DND-41 (cell line): ENCODE results near the gene CNOT10.

ENCODE experiments used
- ATAC-seq: fragments of 200-7000 bp; cut with Tn5 transposase; 3 replicates; pipeline ENCODE4 v1.9.1; 2021; ENCODE audit warnings: low read depth; ENCODE audit not compliant: insufficient read depth
- DNase-seq: peaks from one replicate; pipeline ENCODE4 v3.0.0-alpha.2; 2020
- H2AFZ ChIP-seq: 2 replicates; pipeline ENCODE4 v1.6.0; 2012; ENCODE audit warnings: low read depth, low read length
- H3K27ac ChIP-seq: 2 replicates; pipeline ENCODE4 v1.5.1; 2012; ENCODE audit warnings: low read length, inconsistent platforms
- H3K27me3 ChIP-seq: fragments of 200-600 bp; sonication (generic); 2 replicates; pipeline ENCODE4 v1.6.0; 2012; ENCODE audit warnings: low read length, mild to moderate bottlenecking, inconsistent platforms; ENCODE audit not compliant: insufficient read depth, poor library complexity
- H3K36me3 ChIP-seq: 2 replicates; pipeline ENCODE4 v1.5.1; 2012; ENCODE audit warnings: low read length, inconsistent platforms; ENCODE audit not compliant: insufficient read depth
- H3K4me1 ChIP-seq: 2 replicates; pipeline ENCODE4 v1.5.1; 2012; ENCODE audit warnings: mild to moderate bottlenecking, low read length; ENCODE audit not compliant: insufficient read depth
- H3K4me2 ChIP-seq: 2 replicates; pipeline ENCODE4 v1.6.0; 2012; ENCODE audit warnings: mild to moderate bottlenecking, moderate library complexity, low read length, inconsistent platforms; ENCODE audit not compliant: insufficient read depth
- H3K4me3 ChIP-seq, 2 experiments: fragments of 200-600 bp in 1 of 2; shearing (Covaris generic) in 1 of 2; 2 replicates each; pipeline ENCODE4 v1.5.1; 2012 to 2016; ENCODE audit warnings: inconsistent platforms in 2 of 2, low read length in 2 of 2, mild to moderate bottlenecking in 2 of 2, low read depth in 1 of 2, moderate library complexity in 1 of 2
- H3K79me2 ChIP-seq: 2 replicates; pipeline ENCODE4 v1.6.0; 2012; ENCODE audit warnings: low read length, inconsistent platforms; ENCODE audit not compliant: insufficient read depth
- H3K9ac ChIP-seq: 2 replicates; pipeline ENCODE4 v1.6.0; 2012; ENCODE audit warnings: low read depth, mild to moderate bottlenecking, inconsistent platforms, low read length, moderate library complexity
- H3K9me3 ChIP-seq: 2 replicates; pipeline ENCODE4 v1.5.1; 2012; ENCODE audit warnings: low read length, moderate library complexity, mild to moderate bottlenecking, inconsistent platforms; ENCODE audit not compliant: insufficient read depth, severe bottlenecking
- H4K20me1 ChIP-seq: 2 replicates; pipeline ENCODE4 v1.6.0; 2012; ENCODE audit warnings: low read length; ENCODE audit not compliant: insufficient read depth
- CTCF ChIP-seq: IDR thresholded peaks from 2 replicates; pipeline ENCODE4 v1.5.1; 2012; ENCODE audit warnings: borderline replicate concordance, low read length, moderate library complexity, mild to moderate bottlenecking; ENCODE audit not compliant: poor library complexity, severe bottlenecking; ENCODE audit errors: extremely low read depth
- EZH2 ChIP-seq: IDR thresholded peaks from 3 replicates; pipeline ENCODE4 v1.6.1; 2012; ENCODE audit warnings: borderline replicate concordance, low read depth, mild to moderate bottlenecking, moderate library complexity, low read length, inconsistent platforms; ENCODE audit not compliant: severe bottlenecking

Gene CNOT10

GRCh38 chr3:32681811-32682210 lies 3.2 kb upstream of the CNOT10 start:
- Histone ChIP-seq H3K9me3 (no peaks in the 10 kb centered on the region), H3K4me1 (peaks cover 22% of the 10 kb centered on the region), H3K27me3 (no peaks in the 10 kb centered on the region), H2AFZ (no peak overlapping the region), H3K79me2 (peaks cover 18% of the 10 kb centered on the region), H3K4me2 (no peak overlapping the region), H3K4me3 (no peak overlapping the region), H3K9ac (no peak overlapping the region), H3K27ac (no peak overlapping the region), H4K20me1 (peaks cover 5% of the 10 kb centered on the region), H3K36me3 (no peaks in the 10 kb centered on the region; the same call in 1 of the 2 replicates)
- no peak for DNase-seq
- no peak for ATAC-seq
- TF ChIP-seq EZH2 (no peak), CTCF (no peak)

GRCh38 chr3:32684029-32684799 lies 774 bp upstream of the CNOT10 start:
- peak overlapping the region; percentile 77 for H3K4me2 ChIP-seq
- peak overlapping the region; percentile 80 for H2AFZ ChIP-seq
- H4K20me1 ChIP-seq: peaks cover 10% of the 10 kb centered on the region
- H3K9ac ChIP-seq: peak overlapping the region; percentile 89
- H3K27ac ChIP-seq: peak overlapping the region; percentile 73
- peaks cover 34% of the 10 kb centered on the region for H3K4me1 ChIP-seq
- DNase-seq: no peak
- TF ChIP-seq CTCF: no peak
- no peak for TF ChIP-seq EZH2
- no peaks in the 10 kb centered on the region for H3K9me3 ChIP-seq
- peaks cover 39% of the 10 kb centered on the region for H3K79me2 ChIP-seq
- ATAC-seq: no peak
- peaks cover 12% of the 10 kb centered on the region for H3K36me3 ChIP-seq
- no peaks in the 10 kb centered on the region for H3K27me3 ChIP-seq
- peak overlapping the region; percentile 93 to 98; a peak in 3 of 4 replicates for H3K4me3 ChIP-seq

- Histone ChIP-seq H3K27ac (peak overlapping the region; percentile 85), H3K36me3 (peaks cover 20% of the 10 kb centered on the region), H3K9ac (peak overlapping the region; percentile 89), H4K20me1 (peaks cover 13% of the 10 kb centered on the region), H2AFZ (peak overlapping the region; percentile 92), H3K4me1 (peaks cover 34% of the 10 kb centered on the region), H3K79me2 (peaks cover 51% of the 10 kb centered on the region), H3K27me3 (no peaks in the 10 kb centered on the region), H3K9me3 (no peaks in the 10 kb centered on the region), H3K4me3 (peak overlapping the region; percentile 93 to 98), H3K4me2 (peak overlapping the region; percentile 77)
- DNase-seq: no peak
- no peak for ATAC-seq
- TF ChIP-seq EZH2 (no peak), CTCF (no peak)
Measured at GRCh38 chr3:32685543-32686185, 676 bp downstream of the CNOT10 start.
